GM10266 (cell line): ENCODE measurements around the gene FFAR1.

ENCODE experiments used
- DNase-seq: peaks from one replicate; pipeline ENCODE4 v3.0.0; 2012; ENCODE audit errors: extremely low spot score
- CTCF ChIP-seq: IDR thresholded peaks from 2 replicates; pipeline ENCODE4 v1.5.1; 2012; ENCODE audit warnings: mild to moderate bottlenecking, low read depth; ENCODE audit not compliant: control insufficient read depth, insufficient read depth; ENCODE audit errors: missing control alignments

The FFAR1 gene

GRCh38 chr19:35362261-35363000 is 14.7 kb downstream of the FFAR1 start:
- TF ChIP-seq CTCF = no peak
- DNase-seq = no peak

- DNase-seq = no peak
- TF ChIP-seq CTCF = no peak
These were observed 15.4 kb downstream of the FFAR1 start for GRCh38 chr19:35363001-35363590.

GRCh38 chr19:35363711-35364425 is 16.2 kb downstream of the FFAR1 start:
- no peak for TF ChIP-seq CTCF
- no peak for DNase-seq

GRCh38 chr19:35365303-35365702 is 17.6 kb downstream of the FFAR1 start:
- DNase-seq = no peak
- no peak for TF ChIP-seq CTCF

GRCh38 chr19:35368378-35368777 is 20.7 kb downstream of the FFAR1 start:
- no peak for TF ChIP-seq CTCF
- no peak for DNase-seq

GRCh38 chr19:35369522-35369921 is 21.8 kb downstream of the FFAR1 start:
- TF ChIP-seq CTCF = no peak

GRCh38 chr19:35370722-35371121 is 23.0 kb downstream of the FFAR1 start, which contains the start of gene GPR42:
GPR42 (plus strand) TSS chr19:35371068; CDS start chr19:35371360, 292 bp downstream.
- TF ChIP-seq CTCF = no peak

More at GRCh38 chr19:35369522-35369921, 21.8 kb downstream of the FFAR1 start:
- DNase-seq = no peak

More at GRCh38 chr19:35370722-35371121, 23.0 kb downstream of the FFAR1 start, which contains the start of gene GPR42:
- no peak for DNase-seq
